HG03066 (cell line): ENCODE measurements around the gene GPC5.
"Not testable (repeated sequence)": the region's sequence is repeated elsewhere in the genome, so short reads cannot be mapped to it uniquely, and the experiment has no call there.

Experiments used
- ATAC-seq: cut with Tn5 transposase; IDR thresholded peaks from one replicate; pipeline ENCODE4 v1.9.1; 2021; ENCODE audit warnings: low read depth; ENCODE audit not compliant: unreplicated experiment

Gene GPC5

GRCh38 chr13:92838786-92839185, 1440.4 kb downstream of the GPC5 start:
- no peak for ATAC-seq

GRCh38 chr13:92842145-92842544, 1443.7 kb downstream of the GPC5 start:
- no peak for ATAC-seq

DNA sequence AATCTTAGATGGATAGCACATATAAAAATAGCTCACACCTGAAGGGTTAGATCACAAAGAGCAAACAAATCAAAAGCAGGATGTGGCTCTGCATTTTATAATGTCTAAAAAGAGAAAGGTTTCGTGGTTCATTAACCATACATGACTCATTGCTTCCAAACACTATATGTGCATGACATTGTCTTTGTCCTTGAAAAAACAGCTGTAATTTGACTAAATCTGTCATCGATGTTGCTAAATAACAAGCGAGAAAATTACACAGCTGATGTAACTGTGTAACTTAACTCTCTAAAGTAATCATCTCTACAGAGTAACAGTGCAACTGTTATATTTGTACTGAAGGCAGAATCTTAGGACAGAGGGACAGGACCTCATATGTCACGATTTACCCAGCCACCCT, 1445.1 kb downstream of the GPC5 start:
- ATAC-seq, result peak; percentile 72

DNA sequence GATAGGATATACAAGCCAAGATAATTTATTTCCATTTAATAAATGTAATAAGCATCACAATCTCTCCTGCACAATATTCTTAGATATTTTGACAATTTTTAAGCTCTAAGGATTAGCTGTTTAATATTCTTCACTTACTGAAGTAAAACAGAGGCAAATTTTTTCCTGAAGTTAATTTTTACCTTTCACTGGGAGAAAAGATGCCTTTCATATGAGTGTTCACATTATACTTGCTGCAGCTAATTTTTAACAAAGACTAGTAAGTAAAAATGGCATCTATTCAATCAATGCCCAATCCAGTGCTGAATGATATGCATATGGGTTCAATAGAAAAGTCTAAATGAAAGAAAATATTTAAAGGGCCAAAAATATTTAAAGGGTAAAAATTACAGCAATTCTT, 1451.0 kb downstream of the GPC5 start:
- no peak for ATAC-seq

- no peak for ATAC-seq
These were observed 1466.3 kb downstream of the GPC5 start for GRCh38 chr13:92864584-92865284.

DNA sequence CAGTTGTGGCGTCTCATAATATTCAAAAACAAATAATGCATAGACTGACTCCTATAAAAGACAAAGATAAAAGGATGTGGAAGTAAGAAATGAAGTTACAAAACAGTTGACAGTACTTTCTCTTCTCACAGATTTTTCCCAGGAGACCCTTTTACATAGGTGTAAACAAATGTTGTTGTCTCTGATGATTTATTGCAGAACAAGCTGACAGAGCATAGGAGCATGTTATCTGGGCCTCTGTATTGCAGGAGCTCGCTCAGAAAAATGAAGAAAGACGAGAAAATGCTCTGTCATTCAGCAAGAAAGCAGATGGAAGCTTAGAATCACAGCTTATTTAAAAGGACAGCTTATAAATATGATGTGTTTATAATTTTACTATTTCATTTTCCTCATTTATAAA, 1474.6 kb downstream of the GPC5 start:
- no peak for ATAC-seq

- ATAC-seq, result no peak
These were observed 1488.2 kb downstream of the GPC5 start for GRCh38 chr13:92886535-92887077.

GRCh38 chr13:92894447-92894846, 1496.0 kb downstream of the GPC5 start:
- ATAC-seq, result no peak

- ATAC-seq, result no peak
These were observed 1498.4 kb downstream of the GPC5 start for GRCh38 chr13:92896842-92897241.

GRCh38 chr13:92898946-92899345, 1500.5 kb downstream of the GPC5 start:
- not testable (repeated sequence) for ATAC-seq

- no peak for ATAC-seq
These were observed 1502.0 kb downstream of the GPC5 start for GRCh38 chr13:92900446-92900845.

DNA sequence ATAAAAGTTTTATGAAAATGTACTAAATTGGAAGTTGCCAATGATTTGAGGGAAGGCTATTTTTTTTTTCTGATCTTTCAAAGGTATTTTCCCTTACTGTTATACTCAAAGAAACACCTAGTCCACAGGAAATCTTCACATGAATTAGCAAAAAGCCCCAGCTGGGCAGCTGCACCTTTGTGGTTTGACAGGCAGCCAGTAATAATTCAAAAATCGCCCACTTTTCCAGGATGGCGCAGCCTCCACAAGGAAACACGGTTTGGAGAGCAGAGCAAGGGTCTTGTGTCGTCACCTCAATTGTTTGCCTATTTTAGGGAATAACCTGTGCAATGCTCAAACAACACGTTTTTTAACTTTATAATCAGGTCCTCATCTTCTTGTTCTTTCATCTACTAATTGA, 1503.3 kb downstream of the GPC5 start:
- no peak for ATAC-seq

- ATAC-seq, result no peak
These were observed 1514.2 kb downstream of the GPC5 start for GRCh38 chr13:92912629-92913028.

DNA sequence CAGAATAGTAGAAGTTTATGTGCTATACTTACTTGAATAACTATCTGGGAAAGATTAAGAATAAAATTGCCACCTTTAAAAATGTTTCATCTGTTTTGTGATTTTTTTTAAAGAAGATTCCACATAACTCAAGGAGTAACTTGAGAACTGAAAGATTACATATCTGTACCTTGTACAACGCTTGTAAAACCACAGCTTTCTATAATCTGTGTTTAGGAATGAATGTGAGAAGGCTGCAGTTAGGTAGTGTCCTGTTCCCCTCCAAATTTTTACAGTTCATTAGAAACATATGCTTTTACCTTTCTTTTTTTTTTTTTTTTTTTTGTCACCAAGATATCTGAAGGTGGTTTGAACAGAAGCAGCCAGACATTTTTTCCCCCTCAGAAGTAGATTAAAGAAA, 1515.4 kb downstream of the GPC5 start:
- ATAC-seq, result no peak
